Fibroblast of the aortic adventitia (primary cell): ENCODE results near the gene FALEC. TPM values are rescaled to one million over a fixed set of nuclear protein-coding genes. Genes with fewer than 3 reads are reported as not detected.

Experiments
- DNase-seq: peaks from one replicate; pipeline ENCODE4 v3.0.0-alpha.2; 2010; ENCODE audit warnings: low read depth
- H3K4me3 ChIP-seq: 2 replicates; pipeline ENCODE4 v1.5.1; 2011; ENCODE audit warnings: low read depth, mild to moderate bottlenecking, control low read depth, low read length, moderate library complexity
- CTCF ChIP-seq: IDR thresholded peaks from 2 replicates; pipeline ENCODE4 v1.5.1; 2011; ENCODE audit warnings: mild to moderate bottlenecking, low read length, control low read depth, inconsistent platforms; ENCODE audit not compliant: insufficient read depth
- total RNA-seq: library from RNA; depleted of rRNA; stranded (reverse); fragments of >200 nt; gene quantifications from 2 replicates; pipeline ENCODE4 v1.2.3, GENCODE V29; 2012; ENCODE audit warnings: low replicate concordance

Gene FALEC
- total RNA-seq, 1 donor, result not detected

DNA sequence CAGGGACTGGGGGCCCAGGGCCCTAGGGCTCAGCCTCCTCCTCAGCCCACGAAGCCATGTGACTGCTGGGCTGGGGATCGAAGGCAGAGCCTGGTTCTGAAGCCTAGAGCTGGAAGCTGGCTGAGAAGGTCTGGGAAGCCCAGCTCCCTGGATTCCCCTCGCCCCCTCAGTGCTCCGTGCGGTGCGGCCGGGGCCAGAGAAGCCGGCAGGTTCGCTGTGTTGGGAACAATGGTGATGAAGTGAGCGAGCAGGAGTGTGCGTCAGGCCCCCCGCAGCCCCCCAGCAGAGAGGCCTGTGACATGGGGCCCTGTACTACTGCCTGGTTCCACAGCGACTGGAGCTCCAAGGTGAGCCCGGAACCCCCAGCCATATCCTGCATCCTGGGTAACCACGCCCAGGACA, 42.8 kb downstream of the FALEC start:
- DNase-seq, result no peak
- no peak for TF ChIP-seq CTCF
- H3K4me3 ChIP-seq, result peak overlapping the region; percentile 28

- DNase-seq, result no peak
- peak overlapping the region; percentile 28 for H3K4me3 ChIP-seq
- TF ChIP-seq CTCF, result no peak
These were observed 43.5 kb downstream of the FALEC start for GRCh38 chr1:150558761-150559655.

GRCh38 chr1:150559656-150560010, 44.1 kb downstream of the FALEC start:
- no peak for TF ChIP-seq CTCF
- no peak for DNase-seq
- H3K4me3 ChIP-seq, result no peak overlapping the region

GRCh38 chr1:150560011-150560438, 44.5 kb downstream of the FALEC start:
- H3K4me3 ChIP-seq, result peak overlapping the region; percentile 73
- peak; percentile 60 for DNase-seq
- peak; percentile 92 for TF ChIP-seq CTCF

DNA sequence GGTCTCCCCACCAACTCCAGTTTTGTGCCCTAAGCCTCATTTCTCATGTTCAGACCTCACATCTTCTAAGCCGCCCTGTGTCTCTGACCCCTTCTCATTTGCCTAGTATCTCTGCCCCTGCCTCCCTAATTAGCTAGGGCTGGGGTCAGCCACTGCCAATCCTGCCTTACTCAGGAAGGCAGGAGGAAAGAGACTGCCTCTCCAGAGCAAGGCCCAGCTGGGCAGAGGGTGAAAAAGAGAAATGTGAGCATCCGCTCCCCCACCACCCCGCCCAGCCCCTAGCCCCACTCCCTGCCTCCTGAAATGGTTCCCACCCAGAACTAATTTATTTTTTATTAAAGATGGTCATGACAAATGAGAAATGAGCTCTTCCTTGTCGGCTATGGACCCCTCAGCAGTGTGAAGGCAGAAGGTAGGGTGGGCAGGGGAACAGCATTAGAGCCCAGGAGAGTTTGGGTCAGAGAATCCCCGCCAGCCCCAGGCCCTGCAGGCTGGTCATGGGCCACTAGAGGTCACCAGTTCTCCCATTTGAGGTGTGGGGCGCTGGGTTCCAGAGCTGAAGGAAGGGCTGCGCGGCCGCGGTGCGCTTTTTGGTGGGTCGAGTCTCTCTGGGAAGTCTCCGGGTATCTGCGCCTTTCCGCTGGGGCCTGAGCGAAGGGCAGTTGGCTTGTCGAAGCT, 45.2 kb downstream of the FALEC start:
- peak overlapping the region; percentile 73 for H3K4me3 ChIP-seq
- TF ChIP-seq CTCF, result peak; percentile 90
- DNase-seq, result no peak

- peak; percentile 99 for DNase-seq
These were observed 45.9 kb downstream of the FALEC start for GRCh38 chr1:150561254-150561973.

More at GRCh38 chr1:150561254-150561973, 45.9 kb downstream of the FALEC start:
- peak overlapping the region; percentile 73 for H3K4me3 ChIP-seq
- TF ChIP-seq CTCF, result no peak
